NCI-H345 treated with DMSO at 0.1 percent for 48 hours (cell line): ENCODE data around the gene MED9.
A peak's percentile ranks its signal among the peaks of the same experiment; 100 is the strongest.

ENCODE experiments used
- DNase-seq: peaks from one replicate; lab custom pipeline; 2025; ENCODE audit not compliant: unreplicated experiment; lab: John Stamatoyannopoulos, UW

MED9 gene

DNA sequence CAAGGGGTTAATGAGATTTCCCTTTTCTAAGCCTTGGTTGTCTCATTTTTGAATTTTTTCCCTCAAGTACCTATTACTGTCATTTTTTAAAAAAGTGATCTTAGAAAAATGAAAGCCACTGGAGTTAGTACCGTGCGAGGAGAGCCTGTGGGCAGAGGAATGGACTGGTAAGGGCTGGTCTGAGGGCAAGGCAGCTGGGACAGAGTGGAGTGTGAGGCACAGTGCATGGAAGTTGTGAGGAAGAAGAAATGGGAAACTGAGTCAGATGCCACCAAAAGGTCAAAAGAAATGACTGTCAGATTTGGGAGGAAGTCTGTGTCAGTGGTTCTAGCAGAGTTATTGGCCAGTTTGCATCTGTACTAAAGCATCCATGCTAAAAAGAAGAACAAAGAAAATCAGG is 11.2 kb downstream of the MED9 start:
- DNase-seq = no peak

DNA sequence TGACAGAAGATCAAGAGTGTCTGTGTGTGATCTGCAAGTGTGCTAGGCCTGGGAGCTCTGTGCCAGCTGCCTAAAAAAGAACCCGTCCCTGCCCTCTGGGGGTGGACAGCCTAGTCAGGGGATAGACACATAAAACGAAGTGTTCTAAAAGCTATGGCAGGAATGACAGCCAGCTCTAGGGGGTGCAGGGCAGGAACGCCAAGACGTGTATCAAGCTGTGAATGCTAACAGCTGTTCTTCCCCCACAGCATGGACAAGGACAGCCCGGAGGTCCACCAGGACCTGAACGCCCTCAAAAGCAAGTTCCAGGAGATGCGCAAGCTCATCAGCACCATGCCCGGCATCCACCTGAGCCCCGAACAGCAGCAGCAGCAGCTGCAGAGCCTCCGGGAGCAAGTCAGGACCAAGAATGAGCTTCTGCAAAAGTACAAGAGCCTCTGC is 14.3 kb downstream of the MED9 start:
- no peak for DNase-seq

DNA sequence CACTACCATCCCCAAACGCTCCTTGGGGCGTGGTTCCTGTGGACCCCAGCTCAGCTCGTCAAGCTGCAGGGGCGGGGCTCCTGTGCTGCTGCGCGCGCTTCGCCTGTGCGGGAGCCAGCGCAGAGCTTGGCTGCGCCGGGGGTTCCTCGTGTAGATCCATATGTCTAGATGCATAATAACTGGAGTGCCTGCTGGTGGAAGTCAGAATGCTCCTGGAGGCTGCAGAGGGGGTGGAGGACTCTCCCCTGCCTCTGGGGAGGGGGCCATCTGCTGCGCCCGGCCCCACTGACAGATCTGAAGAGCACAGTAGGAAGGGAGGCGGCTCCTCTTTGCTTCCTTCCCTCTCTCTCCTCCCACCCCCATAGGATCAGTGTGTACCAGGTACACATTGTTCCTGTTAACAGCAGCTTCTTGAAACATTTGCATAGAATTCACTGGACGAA is 14.8 kb downstream of the MED9 start:
- no peak for DNase-seq

DNA sequence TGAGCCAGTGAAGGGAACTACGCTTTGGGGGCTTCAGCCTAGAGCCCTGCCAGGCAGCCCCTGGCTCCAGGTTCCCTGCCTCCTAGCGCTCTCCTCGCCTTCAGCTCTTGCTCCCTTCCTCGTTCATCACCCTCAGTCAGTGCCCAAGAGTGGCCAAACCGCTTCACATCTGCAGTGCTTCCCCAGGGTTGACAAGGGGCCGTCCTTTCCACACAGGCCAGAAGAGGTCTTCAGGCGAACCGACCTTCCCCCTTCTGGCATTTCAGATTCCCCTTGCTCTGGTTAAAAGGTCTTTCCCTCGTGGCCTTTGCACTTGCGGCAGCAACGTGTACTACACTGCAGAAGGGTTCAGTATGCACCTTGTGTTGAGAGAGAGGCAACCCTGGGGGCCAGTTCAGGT is 15.3 kb downstream of the MED9 start:
- no peak for DNase-seq

DNA sequence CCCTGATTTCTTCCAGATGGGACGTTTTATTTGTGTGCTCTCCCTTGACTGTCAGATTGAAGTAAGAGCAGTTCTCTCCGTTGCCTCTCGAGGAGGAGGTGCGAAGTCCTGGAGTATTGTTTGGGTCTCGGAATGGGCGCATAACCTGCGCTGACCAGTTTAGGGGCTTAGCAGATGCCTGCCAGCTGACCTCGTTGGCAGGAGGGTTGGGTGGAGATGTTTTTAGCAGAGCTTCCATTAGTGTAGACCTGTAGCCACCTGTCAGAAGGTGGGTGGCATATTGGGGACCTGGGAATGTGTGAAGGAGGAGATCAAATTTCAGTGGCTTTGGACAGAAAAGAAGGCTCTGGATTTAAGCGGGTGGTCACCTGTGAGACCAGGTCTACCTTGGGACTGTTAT is 15.8 kb downstream of the MED9 start:
- DNase-seq = no peak

DNA sequence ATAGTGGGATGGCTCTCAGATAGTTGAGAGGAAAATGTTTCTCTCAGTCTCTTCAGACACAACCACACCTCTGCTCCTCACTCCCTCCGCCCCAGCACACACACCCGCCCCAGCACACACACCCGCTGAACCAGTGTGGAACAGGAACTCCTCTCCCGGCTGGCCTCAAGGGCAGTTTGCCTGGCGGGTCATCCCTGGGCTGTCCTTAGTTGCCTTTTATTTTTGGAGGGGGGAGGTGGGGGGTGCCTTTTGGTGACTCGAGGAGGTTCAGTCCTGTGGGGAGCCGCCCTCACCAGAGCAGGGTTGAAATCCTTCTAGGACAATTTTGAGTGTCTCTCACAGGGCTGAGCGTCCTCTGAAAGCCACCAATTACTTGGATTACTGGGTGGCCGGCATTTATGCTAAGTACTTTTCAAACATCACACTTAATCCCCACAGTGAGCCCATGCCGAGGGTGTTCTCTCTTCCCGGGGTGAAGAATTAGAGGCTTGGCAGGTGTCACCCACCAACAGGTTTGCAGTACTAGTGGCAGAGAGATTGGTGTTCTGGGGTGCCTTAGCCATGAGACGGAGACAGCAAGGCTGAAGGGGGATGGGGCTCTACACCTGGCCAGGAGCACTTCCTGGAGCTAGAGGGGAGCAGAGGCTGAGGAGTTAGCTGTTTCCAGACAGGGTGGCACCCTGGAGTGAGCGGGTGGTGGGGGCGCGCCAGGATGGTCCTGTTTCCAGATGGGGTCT is 16.6 kb downstream of the MED9 start:
- no peak for DNase-seq

DNA sequence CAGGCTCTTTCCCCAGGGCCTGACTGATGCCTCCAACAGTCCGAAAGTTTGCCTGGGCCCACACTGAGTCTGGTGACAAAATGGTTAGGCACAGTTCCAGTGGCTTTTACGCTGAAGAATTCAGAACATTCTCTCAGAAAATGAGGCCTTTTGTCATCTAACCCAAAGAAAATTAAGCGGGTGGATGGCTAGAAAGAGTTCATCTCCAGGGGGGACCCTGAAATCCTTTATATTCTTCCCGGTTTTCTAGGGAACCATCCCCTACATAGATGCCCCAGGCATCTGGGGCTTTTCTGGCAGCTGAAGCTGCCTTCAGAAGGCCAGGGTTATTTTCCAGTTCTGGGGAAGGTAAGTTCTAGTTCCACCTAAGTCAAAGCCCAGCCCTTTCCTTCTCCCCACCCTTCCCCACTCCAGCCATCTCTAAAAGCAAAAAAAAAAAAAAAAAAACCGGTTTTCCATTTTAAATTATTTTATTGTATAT is 17.2 kb downstream of the MED9 start:
- no peak for DNase-seq

DNA sequence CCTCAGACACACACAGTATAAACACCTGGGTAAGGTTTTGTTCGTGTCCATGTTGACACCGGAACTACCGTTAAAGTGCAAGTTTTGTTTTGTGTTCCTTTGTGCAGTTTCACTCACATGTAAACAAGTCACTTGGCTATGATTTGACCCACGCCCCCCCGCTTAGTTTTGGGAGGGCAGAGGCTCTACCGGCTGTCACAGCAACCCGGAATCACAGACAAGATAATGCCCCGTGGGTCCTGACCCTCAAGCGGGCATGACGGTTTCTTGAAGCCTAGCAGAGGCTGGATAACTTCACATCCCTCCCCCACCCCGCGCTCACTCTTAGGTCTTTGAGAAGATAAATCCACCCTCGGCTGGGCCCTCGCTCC is 17.7 kb downstream of the MED9 start:
- DNase-seq = no peak

DNA sequence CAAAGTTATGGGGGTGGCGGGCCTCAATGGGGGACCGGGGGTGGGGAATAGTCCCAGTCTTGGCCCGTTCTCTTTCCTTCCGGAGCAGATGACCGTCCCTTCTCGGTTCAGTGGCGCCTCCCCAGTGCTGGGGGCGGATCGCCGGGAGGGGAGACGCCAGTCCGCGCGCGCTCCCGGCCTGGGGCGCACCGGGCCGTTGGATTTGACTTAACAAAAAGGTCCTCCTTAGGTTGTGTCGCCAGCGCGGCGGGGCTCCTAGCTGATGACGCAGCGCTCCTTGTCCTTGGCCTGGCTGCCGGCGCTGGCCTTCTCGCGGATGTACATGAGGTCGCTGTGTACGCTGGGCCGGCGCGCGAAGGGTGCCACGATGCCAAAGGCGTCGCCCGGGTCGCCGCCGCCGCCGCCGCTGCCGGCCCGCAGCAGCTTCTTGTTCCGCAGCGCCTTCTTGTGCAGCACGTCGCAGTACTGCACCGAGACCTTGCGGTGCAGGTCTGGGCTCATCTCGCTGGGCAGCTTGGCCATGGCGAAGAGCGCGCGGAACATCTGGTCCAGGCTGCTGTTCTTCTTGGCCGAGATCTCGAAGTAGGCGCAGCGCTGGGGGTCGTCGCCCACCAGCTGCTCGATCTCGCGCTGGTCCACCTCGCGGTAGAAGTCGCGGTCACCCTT is 18.2 kb downstream of the MED9 start:
- DNase-seq = no peak

DNA sequence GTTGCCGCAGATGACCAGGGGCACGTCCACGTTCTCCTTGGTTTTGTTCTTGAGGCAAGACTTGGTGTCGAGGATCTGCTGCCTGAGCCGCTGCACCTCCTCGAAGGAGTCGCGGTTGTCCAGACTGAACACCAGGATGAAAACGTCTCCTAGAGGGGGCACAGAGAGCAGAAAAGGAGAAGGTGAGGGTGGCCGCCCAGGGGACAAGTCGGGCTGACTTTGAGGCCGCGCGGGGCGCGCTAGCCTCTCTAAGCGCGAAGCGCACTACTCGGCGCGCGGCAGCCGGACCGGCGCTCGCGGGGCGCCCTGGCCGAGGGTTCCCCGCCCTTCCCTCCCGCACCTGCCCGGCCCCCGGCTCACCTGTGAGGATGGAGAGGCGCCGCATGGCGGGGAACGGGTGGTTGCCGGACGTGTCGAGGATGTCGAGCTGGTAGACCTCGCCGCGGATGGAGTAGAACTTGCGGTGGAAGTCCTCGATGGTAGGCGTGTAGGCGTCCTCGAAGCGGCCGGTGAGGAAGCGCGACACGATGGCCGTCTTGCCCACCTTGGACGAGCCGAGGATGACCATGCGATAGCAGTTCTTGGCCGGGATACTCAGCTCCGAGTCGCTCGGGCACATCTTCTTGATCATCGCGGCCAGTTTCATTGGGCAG is 18.9 kb downstream of the MED9 start:
- DNase-seq = no peak

DNA sequence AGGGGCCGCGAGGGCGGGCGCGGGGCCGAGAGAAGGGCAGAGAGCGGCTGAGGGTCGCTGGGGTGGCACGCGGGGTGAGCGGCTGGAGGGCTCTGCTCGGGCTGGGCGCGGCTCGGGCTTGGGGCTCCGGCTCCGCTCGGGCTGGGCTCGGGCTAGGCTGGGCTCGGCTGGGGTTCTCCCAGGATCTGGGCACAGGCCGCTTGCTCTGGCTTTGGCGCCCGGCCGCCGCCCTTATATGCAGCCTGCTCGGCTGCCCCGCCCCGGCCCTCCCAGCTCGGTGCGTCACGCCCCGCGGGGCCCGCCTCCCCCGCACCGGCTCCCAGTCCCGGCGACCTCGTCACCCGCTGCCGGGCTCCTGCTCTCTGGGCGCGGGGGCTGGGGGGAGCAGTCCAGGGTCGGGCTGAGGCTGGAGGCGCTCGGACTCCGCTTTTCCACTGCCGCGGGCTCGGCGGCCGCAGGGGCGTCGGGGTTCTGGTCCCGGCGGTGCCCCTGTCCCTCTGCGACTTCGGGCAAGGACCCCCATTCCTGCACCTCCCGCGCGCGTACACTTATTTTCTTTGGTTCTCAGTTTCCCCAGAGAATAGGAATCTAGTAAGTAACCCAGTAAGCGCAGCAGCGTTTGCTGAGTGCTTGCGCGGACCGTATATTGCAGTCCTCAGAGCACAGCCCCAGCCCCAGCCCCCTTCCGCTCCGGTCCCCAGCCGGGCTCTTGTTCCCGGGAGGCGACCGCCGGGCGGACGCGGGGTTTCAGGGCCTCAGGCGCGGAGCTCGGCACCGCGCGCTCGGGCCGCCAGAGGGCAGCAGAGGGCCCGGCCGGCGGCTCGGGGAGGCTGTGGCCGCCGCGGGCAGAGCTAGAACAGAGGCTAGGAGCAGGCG is 19.6 kb downstream of the MED9 start, which contains the start of gene RASD1:
Gene RASD1 (minus strand): TSS at position 207 of the 876 bp plus-strand sequence. CDS start 214 bp downstream, outside the sequence.
- peak; percentile 49 for DNase-seq

DNA sequence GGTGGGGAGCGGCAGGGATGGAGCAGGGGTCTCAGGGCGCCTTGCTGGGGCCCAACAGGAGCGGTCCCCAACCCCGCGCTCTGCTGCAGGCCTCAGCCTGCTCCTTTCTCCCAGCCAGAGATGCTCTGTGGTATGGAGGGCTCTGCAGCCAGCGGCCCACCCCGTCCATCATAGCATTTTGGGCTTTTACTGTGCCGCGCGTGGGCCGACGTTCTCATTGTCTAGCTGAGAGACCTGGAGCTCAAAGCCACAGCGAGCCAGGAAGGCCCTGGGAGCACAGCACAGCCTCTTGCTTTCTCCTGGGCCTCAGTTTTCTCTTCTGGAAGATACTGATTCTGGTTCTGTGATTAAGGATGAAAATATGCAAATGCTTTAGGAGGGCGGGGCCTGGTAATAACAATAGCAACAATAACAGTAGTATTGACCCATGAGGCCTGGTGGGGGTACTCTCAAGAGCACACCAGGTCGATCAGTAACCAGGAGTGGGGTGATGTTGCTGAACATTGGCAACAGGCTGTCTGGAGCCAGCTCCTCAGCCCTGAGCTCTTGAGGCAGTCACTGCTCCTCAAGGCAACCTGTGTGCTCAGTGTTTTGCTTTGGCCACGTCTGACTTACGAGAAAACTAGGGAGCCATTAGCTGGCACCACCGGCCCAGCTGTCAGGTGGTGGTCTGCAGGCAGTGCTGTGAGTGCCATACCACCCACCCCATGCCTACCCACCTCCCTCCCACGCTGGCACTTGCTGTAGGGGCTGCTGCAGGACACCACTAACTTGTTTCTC is 20.5 kb downstream of the MED9 start:
- no peak for DNase-seq

DNA sequence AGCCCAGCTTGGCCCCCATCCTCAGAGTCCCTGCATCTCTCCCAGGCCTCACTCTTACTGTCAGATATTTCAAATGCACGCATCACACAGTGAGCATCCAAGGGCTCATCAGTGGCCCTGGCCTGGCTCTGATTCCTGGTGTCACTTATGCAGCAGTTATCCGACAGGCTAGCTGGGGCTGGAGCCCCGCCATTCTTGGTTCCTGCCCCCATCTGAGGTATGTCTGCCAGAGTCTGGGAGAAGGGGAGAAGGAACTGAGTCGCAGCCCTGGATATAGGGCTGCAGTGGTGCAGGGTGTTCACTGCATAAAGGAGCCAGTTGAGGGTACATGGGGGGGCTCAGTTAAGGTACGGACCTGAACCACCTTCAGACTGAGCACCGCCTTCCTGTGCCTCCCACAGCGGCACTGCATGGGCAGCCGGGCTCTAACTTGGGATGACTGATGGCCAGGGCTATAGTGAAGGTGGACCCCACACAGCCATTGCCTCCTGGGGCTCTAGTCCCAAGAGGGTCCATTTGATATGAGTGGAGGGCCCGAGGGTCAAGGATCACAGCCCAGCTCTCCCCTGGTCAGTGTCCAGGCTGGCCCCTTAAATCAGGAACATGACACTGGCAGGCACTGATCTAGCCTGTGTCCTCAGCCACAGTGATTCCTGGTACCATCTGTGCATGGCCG is 21.2 kb downstream of the MED9 start:
- DNase-seq = no peak

DNA sequence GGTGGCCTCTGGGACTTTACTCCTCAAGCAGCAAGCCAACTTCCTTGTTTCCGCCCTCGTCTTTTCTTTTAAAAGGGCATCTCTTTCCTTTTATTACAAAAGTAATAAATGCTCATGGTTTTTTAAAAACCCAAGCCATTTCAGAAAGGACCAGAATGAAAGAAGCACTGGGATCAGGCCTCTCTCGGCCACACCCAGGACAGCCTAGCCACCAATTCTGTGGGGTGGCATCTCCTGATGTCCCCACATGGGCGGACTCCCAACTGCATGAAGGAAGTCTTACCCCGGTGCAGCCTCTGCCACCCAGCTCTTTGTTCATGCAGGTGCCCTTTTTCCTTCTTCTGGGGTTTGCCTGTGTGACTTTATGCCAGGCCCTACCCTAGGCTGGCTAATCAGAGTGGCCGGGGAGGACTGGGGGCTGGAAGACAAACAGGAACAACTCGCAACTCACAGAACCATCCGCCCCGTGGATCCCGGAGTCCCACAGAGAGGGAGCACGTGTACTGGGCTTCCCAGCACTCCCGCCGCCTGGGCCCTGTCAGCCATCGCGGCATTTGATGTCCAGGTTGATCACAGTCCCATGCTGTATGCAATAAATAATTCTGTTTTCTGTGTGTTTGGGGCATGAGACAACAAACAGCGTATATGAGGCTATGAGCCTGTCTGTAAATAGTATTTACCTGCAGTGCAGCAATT is 22.0 kb downstream of the MED9 start:
- no peak for DNase-seq

DNA sequence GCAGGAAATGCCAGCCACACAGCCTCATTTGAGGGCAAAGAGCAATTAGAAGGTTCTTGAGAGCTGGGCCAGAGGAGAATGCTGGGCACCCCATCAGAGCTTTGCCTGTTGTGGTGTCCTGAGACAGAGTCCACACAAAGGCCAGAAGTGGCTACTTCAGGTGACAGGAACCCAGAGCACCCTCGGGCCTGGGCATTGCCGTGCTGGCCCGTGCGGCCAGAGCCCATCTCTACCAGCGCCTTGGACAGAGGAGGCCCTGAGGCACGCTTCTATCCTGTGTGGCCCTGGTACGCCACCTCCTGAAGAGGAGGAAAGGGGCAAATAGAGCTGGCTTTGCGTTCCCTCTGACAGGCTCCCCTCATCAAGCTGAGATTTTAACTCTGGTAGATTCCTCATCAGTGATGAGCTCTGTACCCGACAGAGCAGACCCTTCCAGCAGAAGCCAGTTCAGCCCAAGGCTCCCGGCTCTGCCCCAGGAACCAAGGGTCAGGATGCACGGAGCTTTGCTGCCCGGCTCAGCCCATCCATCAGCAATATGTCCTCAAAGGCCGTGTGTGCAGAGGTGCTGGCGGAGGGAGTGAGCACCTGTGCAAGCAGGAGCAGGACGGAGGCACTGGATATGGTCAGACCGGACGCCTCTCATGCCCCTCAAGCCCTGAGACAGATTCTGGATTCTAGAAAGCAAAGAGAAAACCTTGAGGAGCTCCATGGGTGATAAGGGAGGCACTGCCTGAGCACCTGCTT is 22.8 kb downstream of the MED9 start:
- DNase-seq = no peak

DNA sequence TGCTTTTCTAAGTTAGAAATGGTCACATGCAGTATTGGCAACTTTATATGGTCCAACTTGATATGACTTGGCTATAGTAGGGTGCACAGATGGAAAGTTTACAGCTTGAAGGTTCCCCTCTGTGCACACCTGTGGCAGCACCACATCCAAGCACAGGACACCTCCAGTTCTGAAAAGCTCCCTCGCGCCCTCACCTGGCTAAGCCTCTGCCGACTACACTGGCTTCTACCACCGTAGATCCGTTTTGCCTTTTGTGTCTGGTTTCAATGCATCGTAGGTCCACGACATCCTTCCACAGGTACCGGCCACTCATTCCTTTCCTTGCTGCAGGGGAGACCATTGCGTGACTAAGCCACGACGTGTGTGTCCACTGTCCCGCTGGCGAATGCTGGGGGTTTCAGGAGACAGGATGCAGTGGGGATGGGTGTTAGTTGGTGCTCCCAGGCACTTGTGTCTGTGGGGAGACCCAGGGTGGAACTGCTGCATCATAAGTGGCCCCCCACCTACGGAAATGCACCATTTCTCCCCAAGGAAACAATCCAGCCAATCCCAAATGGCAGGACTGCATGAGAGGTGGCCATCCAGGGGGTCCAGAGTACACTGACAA is 24.3 kb downstream of the MED9 start:
- no peak for DNase-seq

DNA sequence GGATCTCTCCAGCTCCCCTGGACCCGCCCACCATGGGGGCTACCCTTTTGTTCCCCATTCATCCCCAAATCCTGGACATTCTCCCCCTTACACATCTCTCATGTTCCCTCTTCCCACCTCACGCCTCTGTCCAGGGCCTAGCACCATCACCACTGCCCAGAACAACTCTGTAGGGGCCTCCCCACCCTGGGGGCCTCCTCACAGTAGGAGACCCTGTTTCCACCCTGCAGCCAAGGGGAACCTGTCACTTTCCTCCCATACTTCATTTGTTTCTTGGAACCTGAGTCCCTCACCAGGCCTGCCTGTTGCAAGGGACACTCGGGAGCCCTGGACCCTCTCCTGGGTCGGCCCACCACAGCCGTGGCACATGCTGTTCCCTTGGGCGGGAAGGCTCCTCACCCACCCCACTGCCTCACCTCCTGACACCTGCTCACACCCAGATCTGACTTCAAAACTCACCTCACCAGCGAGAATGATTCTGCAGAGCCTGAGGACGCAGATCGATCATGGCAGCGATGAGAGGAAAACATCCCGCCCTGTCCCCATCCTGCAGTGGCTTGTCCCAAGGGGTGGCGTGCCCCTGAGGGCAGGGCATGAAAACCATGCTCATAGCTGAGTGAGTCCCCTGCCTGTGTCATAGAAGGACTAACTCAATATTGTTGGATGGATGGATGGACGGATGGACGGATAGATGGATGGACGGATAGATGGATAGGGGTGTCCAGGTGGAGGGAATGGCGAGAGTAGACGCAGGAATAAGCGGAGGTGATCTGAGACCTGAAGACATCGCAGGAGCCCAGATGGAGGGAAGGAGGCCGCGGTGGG is 26.2 kb downstream of the MED9 start:
- DNase-seq = no peak
